GM12874 (cell line): ENCODE results near the gene GRM7.

Experiments
- TF ChIP-seq, protein P1 (sequence below): IDR thresholded peaks from 2 replicates; pipeline ENCODE4 v1.5.1; 2011; ENCODE audit warnings: low read depth, mild to moderate bottlenecking, control low read depth, low read length, moderate library complexity; ENCODE audit not compliant: insufficient read depth

Gene GRM7

GRCh38 chr3:7172996-7173395 is 312.1 kb downstream of the GRM7 start:
- TF ChIP-seq, protein P1, sequence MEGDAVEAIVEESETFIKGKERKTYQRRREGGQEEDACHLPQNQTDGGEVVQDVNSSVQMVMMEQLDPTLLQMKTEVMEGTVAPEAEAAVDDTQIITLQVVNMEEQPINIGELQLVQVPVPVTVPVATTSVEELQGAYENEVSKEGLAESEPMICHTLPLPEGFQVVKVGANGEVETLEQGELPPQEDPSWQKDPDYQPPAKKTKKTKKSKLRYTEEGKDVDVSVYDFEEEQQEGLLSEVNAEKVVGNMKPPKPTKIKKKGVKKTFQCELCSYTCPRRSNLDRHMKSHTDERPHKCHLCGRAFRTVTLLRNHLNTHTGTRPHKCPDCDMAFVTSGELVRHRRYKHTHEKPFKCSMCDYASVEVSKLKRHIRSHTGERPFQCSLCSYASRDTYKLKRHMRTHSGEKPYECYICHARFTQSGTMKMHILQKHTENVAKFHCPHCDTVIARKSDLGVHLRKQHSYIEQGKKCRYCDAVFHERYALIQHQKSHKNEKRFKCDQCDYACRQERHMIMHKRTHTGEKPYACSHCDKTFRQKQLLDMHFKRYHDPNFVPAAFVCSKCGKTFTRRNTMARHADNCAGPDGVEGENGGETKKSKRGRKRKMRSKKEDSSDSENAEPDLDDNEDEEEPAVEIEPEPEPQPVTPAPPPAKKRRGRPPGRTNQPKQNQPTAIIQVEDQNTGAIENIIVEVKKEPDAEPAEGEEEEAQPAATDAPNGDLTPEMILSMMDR = no peak

DNA sequence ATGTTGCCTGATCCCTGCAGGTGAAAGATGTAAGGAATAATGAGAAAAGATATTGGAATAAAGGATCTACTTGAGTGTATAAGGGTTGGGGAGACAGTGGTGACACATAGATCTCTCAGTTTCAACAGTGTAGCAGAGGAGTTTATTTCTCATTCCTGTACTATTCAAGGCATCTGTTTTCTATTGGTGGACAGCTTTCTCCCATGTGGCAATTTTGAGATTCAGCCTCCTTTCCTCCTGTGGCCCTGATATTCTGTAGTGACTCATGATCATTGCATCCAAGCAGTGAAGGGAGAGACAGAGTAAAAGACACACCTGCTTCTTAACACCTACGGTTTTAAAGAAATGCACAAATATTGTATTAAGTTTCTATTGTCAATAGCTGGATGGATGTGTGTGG is 327.6 kb downstream of the GRM7 start:
- TF ChIP-seq, protein P1 = no peak

- TF ChIP-seq, protein P1 = no peak
These were observed 329.2 kb downstream of the GRM7 start for GRCh38 chr3:7190095-7190494.

- TF ChIP-seq, protein P1 = no peak
These were observed 332.4 kb downstream of the GRM7 start for GRCh38 chr3:7193269-7193668.

DNA sequence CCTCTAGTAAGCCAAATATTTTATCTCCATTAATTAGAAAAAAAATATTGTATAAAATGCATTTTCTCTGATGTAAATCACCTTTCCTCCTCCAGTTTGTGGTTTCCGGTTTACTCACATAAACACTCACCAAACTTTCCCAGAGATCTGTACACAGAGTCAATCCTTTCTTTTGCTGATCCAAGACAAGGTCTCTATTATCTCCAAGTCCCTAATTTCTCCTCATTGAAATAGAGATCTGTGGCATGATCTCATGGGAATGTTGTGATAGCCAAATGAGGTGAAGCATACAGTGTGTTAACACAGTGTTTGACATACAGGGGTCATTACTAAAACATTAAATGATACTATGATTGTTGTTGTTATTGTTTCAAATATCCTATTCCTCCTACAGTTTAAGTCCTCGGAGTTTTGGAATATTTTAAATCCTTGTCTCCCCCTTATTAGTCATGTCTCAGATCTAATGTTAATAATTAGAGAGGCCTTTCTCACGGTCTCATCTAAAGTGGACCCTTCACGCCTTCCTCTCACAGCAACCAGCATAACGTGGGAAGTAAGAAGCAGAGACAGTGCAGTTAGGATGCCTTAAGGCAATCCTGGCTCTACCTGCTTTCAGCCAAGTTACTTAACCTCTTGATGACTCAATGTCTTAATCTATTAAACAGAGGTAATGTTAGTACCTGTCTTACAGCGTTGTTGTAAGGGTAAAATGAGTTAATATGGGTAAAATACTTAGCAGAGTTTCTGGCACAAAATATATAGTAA is 333.3 kb downstream of the GRM7 start:
- TF ChIP-seq, protein P1 = no peak

- TF ChIP-seq, protein P1 = no peak
These were observed 335.0 kb downstream of the GRM7 start for GRCh38 chr3:7195934-7196333.

DNA sequence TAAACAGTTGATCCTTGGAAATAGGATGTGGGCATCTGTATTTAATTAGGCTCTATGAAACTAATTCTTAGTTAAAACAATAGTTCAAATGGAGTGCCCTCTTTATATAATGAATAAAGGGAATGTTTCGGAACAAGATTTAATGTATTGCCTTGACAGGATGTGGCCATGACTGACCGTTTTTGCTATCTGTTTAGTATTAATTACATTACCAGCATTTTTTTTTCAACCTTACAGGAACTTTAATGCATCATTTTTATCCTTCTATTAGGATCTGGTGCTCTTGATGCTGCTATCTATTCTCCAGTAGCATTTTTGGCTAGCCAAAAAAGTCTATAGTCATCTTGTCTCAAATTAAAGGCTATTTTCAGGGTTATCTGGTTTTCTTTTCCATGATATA is 340.9 kb downstream of the GRM7 start:
- TF ChIP-seq, protein P1 = no peak
